Jurkat, Clone E6-1 (cell line): ENCODE data around the gene ILDR1.

ENCODE experiments used
- DNase-seq: peaks from one replicate; pipeline ENCODE4 v3.0.0-alpha.2; 2011; ENCODE audit warnings: low read depth, low spot score
- H3K4me3 ChIP-seq: 2 replicates; pipeline ENCODE4 v1.5.1; 2011; ENCODE audit warnings: mild to moderate bottlenecking, low read length, control low read depth, moderate library complexity

ILDR1 gene

GRCh38 chr3:122023335-122023910 lies 1.4 kb upstream of the ILDR1 start:
- H3K4me3 ChIP-seq = no peak overlapping the region
- no peak for DNase-seq

DNA sequence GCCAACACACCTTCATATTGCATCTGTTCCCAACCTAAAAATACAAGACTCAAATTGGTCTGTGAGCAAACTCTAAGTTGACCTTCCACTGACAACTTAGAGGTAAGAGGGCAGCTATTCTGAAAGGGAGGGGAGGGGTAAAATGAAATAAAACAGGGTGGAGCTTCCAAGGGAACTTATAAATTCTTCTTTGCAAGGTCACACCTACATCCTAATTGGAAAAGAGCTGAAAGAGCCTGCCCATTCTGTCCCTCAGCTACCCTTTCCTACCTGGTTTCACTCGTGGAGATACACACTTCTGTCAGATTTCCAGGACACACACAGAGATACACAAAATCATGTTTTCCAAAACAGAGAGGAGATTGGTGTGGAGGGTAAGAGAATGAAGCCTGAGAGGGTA lies 1.0 kb downstream of the ILDR1 start:
- no peak overlapping the region for H3K4me3 ChIP-seq
- no peak for DNase-seq

DNA sequence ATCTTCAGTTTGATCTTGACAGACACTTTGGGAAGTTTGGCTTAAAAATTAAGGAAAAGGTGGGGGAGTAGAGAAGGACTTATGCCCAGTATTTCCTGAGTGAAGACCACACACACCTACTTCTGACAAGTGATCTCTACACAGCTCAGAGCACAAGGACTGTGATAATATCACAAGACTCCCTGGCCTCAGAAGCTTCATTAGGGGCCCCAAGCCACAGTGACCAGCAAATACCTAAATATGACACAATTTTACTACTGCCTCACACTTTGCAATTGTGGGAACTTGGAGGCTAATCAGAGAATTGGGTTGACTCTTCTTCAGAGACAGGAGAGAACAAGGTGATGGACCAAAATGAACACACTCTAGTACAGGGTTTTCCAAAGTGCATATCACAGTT lies 2.6 kb downstream of the ILDR1 start:
- DNase-seq = no peak

DNA sequence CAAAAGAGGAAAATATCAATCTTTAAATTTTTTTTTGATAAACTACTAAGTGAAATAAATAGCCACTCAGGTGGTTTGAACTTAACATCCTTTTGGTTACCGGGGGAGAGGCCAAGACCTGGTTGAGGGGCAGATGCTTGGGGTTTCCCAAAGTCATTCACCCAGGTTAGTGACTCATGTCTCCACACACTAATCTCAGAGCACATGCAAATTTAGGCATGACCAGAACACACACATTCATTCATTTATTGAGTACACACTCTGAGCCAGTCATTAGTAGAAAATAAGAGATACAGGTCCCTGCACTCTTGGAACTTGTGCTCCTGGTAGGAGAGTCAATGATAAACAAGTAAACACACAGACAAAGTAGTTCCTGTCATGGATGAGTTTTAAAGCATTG lies 7.3 kb downstream of the ILDR1 start:
- no peak for DNase-seq
- no peak overlapping the region for H3K4me3 ChIP-seq

More for the DNA sequence above, 2.6 kb downstream of the ILDR1 start:
- no peak overlapping the region for H3K4me3 ChIP-seq

DNA sequence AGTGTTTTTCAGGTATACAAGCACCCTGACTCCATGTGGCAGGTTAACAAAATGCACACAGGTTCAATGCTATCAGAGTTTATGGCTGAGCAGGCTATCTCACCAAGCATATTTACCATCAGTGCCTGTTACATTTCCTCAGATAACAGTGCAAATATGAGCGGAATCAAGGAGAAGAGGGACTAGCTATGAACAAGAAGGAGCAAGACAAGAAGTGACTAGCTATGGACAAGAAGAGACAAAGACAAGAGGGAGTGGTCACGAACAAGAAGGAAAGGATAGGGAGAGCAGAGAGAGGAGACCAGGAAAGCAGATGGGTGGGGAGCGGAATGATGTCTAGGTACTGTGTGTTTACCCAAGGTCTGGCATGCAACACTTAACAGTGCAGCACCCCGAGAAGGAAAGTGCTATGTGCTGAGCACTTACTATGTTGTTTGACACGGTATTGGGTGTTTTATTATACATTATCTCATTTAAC lies 8.6 kb downstream of the ILDR1 start:
- H3K4me3 ChIP-seq = no peak overlapping the region
- no peak for DNase-seq

DNA sequence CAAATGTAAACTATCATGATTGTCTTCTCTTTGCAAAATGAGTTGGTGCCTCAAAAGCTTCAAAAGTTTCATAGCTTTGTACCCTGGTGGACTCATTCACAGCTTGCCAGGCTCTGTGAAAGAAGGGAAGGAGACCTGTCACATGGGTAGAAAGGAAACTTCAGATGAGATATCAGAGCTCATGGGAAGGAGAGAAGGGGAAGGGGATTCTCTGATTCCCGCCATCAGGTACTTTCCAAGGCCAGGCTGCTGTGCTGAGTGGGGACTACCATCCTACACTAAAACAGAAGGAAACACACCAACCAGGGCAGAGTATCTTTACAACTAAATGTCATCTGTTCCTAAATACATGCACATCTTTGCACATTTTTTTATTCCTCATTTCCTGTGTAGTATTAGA lies 9.2 kb downstream of the ILDR1 start:
- DNase-seq = no peak
- no peak overlapping the region for H3K4me3 ChIP-seq

DNA sequence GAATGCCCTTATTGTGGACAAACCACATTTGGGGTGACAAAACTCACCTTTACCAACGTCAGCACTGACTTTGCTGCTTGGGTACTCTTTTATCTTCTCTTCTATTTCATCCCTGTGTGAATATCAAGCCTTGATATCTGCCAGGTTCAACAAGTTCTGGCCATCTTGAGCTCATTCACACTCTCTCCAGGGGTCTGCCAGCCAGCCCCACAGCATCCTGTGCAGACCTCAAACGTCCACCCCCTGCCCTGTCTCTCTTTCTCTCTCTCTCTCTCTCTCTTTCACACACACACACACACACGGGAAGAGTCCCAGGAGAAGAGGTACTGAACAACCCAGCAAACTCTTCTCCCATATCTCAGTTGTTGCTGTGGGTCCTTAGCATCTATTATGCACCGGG lies 10.7 kb downstream of the ILDR1 start:
- DNase-seq = no peak
- no peak overlapping the region for H3K4me3 ChIP-seq

DNA sequence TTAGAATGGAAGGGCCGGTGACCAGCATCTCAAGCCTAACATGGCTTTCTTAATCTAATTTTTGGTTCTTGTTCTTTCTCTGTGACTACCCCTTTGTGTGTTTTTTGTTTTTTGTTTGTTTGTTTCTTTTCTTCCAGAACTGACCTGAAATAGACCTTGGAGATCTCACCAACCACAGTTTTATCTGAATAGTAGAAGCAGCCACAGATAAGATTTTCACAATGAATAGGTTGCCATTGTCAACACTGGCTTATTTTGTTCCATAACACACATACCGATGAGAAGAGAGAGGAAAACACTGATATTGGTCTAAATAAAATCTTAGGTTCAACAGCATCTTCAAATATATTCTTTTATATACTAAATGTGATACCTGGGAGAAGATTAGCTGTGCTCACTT lies 11.5 kb downstream of the ILDR1 start:
- H3K4me3 ChIP-seq = no peak overlapping the region
- DNase-seq = no peak

DNA sequence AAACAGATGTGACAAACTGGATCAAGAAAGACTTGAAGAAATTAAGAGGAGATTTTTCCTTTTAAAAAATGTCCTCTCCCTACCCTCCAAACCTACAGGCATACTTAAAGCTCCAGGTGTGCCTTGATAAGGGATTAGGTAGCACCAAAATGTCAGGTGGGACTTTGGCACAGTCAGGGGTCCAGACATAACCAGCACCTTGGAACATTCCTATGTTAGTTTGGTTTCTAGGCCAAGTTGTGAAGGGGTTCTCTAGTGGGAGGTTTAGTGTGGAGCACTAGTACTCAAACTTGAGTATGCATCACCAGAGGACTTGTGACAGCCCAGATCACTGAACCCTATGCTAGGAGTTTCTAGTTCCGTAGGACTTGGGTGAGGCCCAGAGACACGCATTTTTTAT lies 13.9 kb downstream of the ILDR1 start:
- no peak overlapping the region for H3K4me3 ChIP-seq
- no peak for DNase-seq

DNA sequence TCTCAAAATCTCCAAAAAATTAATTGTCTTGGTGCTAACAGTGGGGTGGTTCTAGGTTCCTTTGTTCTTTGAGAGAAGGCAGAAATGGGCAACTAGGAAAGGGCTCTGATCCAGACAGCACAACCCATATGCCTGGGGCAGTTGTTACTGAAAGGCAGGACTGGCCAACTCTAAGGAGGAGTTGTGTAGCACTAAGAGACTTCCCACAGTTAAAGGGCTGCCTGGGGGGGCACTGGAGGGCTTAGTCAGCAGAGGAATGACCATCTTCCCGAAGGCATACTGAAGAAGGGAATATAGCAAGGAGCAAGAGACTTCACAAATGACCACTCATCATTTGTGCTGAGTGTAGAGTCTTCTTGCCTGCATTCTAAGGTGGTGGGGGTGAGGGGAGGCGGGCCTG lies 15.8 kb downstream of the ILDR1 start:
- no peak for DNase-seq
- no peak overlapping the region for H3K4me3 ChIP-seq

DNA sequence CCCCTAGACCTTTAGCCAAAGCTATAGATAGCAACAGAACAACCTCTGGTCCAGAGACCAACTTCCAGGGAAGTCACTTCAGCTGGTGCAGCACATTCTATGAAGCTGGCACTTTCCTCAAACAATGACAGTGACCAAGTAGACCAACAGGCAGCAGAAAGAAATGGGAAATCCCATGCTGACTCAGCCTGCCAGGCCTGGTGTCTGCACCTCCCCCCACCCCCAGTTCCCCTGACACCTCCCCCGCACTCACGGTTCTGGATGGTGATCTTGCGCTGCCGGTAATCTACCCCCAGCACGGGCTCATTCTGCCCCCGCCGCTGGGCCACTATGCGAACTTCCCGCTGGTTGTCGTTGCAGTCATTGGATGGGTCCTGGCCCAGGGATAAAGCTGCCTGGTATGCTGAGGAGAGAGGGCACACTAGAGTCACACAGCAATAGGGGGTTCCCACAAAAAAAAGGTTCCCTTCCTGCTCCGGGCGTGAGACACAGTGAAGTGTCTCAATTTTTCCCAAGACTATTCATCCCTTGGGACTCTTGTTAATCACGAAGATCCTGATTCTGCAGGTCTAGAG lies 17.0 kb downstream of the ILDR1 start:
- no peak for DNase-seq

GRCh38 chr3:122004107-122004506 lies 17.9 kb downstream of the ILDR1 start:
- DNase-seq = no peak
- no peak overlapping the region for H3K4me3 ChIP-seq

More for the DNA sequence above, 17.0 kb downstream of the ILDR1 start:
- H3K4me3 ChIP-seq = no peak overlapping the region

DNA sequence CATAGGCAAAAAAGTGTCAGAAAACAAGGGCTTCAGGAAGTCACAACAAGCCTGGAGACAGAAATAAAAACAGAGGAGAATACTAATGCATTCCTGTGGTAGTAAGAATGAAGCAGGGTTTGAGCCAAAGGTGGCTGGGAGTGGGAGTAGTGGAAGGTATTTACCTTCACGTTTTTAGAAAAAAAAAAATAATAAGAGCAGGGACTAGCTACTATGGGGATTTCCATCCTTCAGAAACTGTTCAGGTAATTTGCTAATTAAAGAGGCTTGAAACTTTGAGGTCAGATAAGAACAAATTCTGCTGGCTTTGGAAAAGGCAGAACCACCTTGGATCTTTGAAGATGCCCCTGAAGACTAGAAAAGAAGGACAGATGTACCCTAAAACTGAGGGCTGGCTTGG lies 18.4 kb downstream of the ILDR1 start:
- no peak for DNase-seq
- H3K4me3 ChIP-seq = no peak overlapping the region

- no peak overlapping the region for H3K4me3 ChIP-seq
- DNase-seq = no peak
Measured at GRCh38 chr3:122003112-122003511, 18.9 kb downstream of the ILDR1 start.

- H3K4me3 ChIP-seq = no peak overlapping the region
- DNase-seq = no peak
Measured at GRCh38 chr3:122002611-122003010, 19.4 kb downstream of the ILDR1 start.

GRCh38 chr3:122001892-122002291 lies 20.2 kb downstream of the ILDR1 start:
- no peak overlapping the region for H3K4me3 ChIP-seq

DNA sequence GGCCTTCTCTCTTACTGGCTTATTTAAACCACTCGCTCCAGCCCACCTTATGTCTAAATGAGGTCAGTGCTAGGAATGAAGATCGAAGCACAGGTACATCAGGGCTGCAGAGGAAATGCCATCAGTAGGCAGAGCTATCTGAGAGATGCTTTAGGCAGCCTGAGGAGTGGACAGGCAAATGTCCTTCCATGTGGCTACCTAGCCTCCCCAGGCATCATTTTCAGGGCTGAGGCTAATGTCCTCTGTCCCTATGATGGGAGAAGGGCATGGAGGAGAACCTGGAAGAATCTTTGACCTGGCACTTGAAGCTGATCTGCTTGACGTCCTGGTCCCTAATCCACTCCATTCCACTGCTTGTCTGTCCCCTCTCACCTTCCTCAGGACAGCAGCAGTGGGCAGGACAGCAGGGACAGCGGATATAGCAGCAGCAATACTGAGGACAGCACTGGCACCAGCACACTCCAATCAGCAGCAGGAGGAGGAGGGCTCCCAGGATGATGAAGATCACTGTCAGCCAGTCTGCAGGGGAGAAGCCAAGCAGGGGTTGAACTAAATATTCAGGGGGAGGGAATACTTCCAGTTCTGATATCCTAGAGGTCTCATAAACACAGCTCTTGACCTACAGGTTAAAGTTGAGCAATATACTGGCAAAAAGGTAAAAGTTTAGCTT lies 21.0 kb downstream of the ILDR1 start:
- no peak for DNase-seq
- H3K4me3 ChIP-seq = no peak overlapping the region

More at GRCh38 chr3:122001892-122002291, 20.2 kb downstream of the ILDR1 start:
- DNase-seq = no peak

GRCh38 chr3:121999931-122000330 lies 22.1 kb downstream of the ILDR1 start:
- no peak overlapping the region for H3K4me3 ChIP-seq
- no peak for DNase-seq

DNA sequence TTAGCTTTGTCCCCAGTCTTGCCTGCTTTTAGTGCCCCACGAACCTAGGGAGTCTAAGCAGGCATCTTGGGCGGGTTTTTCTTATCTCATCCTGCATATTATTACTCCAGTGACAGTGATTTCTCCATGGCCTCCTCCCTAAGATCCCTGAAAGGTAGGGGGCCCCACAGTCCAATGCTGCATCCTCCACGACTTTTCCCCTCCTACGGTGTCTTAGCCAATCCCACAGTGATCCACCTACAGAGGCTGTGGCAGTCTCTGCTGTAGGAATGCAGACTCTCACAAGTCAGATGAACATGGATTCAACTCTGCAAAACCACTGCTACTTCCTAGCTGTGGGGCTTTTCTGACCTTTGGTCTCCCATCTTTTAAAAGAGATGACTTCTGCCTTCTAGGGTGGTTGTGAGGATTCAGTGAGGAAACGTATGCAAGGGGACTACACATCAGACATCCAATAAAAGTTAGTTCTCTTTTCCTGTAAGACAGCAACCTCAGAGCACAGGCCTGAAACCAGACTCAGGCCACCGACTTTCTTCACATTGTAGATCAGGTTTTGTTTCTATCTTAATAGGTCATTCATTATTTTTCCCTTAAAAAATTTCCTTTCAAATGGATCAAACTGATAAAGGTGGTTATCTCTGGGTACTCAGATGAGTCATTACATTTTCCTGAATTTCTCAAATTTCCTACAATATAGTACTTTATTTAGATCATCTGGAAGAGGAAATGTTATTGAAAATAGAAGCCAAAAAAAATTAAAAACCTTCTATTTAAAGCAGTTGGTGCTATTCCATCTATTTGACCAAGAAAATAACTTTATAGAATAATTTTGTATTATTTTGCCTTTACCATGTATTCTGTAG lies 23.2 kb downstream of the ILDR1 start:
- H3K4me3 ChIP-seq = no peak overlapping the region
- no peak for DNase-seq

DNA sequence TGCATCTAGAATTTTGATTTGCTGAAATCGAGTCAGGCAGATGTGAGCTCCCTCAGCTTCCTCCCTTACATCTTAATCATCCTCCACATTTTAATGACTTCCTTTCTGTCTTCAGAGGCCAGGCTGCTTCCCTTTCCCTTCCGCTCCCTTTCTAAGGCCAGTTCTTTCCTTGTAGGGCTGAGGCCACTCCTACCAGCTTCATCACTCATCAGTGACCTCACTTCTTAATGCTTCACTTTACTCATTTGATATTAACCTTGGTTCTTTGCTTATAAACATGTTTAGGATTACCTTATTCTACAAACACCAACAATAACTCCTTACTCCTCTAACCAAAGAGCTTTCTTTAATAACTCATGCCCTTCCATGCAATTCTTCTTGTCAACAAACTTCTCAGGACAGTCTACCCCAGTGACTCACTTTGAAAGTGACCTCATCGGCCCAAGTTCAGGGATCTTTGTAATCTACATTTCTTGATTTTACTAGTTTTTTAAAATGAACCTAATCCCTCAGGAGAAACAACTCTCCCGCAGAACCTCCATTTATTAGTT lies 23.9 kb downstream of the ILDR1 start:
- DNase-seq = no peak
- H3K4me3 ChIP-seq = no peak overlapping the region
